ENCODE data around the gene TLX1. TPM values are rescaled to one million over a fixed set of nuclear protein-coding genes. Genes with fewer than 3 reads are reported as not detected.

The TLX1 gene
- total RNA-seq, 1 donor from 2014 or later: not detected

DNA sequence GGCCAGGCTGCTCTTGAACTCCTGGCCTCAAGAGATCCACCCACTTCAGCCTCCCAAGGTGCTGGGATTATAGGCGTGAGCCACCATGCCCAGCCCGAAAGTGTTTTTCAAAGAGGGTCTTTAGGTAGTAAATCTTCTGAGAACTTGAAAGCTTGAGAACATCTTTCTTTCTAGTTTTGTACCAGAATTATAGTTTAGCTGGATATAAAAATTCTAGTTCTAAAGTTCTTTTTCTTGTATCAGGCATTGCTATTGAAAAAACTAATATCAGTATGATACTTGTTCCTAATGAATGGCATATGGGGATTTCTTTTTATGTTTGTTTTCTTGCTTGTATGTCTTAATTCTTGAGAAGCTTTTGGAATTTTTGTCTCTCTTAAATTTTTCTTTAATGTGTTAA, 43.2 kb downstream of the TLX1 start:
- ATAC-seq (no peak), DNase-seq (no peak)
- intact Hi-C loops (cut with micrococcal nuclease): no loop called here

- no peak for ATAC-seq
- intact Hi-C loops (cut with micrococcal nuclease): no loop called here
These were observed 45.5 kb downstream of the TLX1 start for GRCh38 chr10:101176577-101176976.

GRCh38 chr10:101182936-101183335, 51.8 kb downstream of the TLX1 start:
- intact Hi-C loops (cut with micrococcal nuclease): no loop called here
- ATAC-seq (no peak), DNase-seq (no peak)

More at GRCh38 chr10:101176577-101176976, 45.5 kb downstream of the TLX1 start:
- DNase-seq: no peak

DNA sequence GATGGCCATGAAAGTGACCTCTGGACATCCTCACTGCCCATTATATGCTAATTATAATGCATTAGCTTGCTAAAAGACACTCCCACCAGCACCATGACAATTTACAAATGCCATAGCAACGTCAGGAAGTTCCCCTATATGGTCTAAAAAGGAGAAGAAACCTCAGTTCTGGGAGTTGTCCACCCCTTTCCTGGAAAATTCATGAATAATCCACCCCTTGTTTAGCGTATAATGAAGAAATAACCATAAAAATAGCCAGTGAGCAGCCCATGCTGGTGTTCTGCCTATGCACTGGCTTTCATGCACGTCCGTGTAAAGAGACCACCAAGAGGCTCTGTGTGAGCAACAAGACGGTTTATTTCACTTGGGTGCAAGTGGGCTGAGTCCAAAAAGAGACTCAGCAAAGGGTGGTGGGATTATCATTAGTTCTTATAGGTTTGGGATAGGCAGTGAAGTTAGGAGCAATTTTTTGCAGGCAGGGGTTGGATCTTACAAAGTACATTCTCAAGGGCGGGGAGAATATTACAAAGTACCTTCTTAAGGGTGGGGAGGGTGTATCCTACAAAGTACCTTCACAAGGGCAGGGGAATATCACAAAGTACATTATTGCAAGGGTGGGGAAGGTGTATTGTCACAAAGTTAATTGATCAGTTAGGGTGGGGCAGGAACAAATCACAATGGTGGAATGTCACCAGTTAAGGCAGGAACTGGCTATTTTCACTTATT, 52.5 kb downstream of the TLX1 start:
- DNase-seq: no peak
- no peak for ATAC-seq
- intact Hi-C loops (cut with micrococcal nuclease): no loop called here

Other genes with a start within 250 kb of the TLX1 start
- 18.9 TPM for gene SLF2, start 218.3 kb upstream of the TLX1 start, total RNA-seq
- gene SEMA4G, start 161.8 kb upstream of the TLX1 start, total RNA-seq: 1.6 TPM
- 55.9 TPM for gene MRPL43, start 143.8 kb upstream of the TLX1 start, total RNA-seq
- gene TWNK, start 143.8 kb upstream of the TLX1 start, total RNA-seq: 8.0 TPM
- 44.9 TPM for gene LZTS2, start 131.5 kb upstream of the TLX1 start, total RNA-seq
- 0.17 TPM for gene PDZD7, start 100.2 kb upstream of the TLX1 start, total RNA-seq
- 11.0 TPM for gene SFXN3, start 100.1 kb upstream of the TLX1 start, total RNA-seq
- 7.8 TPM for gene KAZALD1, start 69.3 kb upstream of the TLX1 start, total RNA-seq
- gene LBX1, start 98.2 kb downstream of the TLX1 start, total RNA-seq: not detected
- 33.2 TPM for gene BTRC, start 222.9 kb downstream of the TLX1 start, total RNA-seq

All from left ventricle myocardium superior (tissue), 1 donor.